ENCODE data around the gene PLEKHA5. TPM values are rescaled to one million over a fixed set of nuclear protein-coding genes. Genes with fewer than 3 reads are reported as not detected.
"Not testable (repeated sequence)": the region's sequence is repeated elsewhere in the genome, so short reads cannot be mapped to it uniquely, and the experiment has no call there.

The PLEKHA5 gene
- total RNA-seq, 1 donor from 2014 or later = 232 TPM

DNA sequence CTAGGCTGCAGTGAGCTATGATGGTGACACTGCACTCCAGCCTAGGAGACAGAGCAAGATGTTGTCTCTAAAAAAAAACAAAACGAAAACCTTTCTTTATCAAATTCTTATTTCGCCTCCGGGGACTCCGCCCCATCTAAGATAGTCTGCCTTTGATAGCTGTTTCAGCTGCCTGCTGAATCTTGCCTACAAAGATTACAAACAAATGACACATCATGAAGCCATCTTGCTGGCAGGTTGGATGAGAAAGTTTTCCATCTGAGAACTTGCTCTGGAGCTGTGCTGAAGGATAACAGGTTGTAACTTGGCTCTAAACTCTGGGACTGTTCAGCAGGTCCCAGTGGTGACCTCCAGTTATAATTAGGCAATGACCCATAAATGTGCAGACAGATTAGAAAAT lies 268.0 kb downstream of the PLEKHA5 start:
- DNase-seq (ENCODE audit: low spot score, unreplicated experiment) = no peak
- TF ChIP-seq CTCF (IDR thresholded peaks at IDR 0.05; ENCODE audit: unreplicated experiment) = no peak
- Mint-ChIP-seq H3K4me1 (ENCODE audit: low read depth) (no peaks in the 10 kb centered on the region), H3K27ac (no peak overlapping the region), H3K27me3 (no peaks in the 10 kb centered on the region), H3K9me3 (ENCODE audit: low read depth) (no peaks in the 10 kb centered on the region), H3K36me3 (ENCODE audit: insufficient read depth) (no peaks in the 10 kb centered on the region), H3K4me3 (ENCODE audit: low read depth) (no peak overlapping the region)

GRCh38 chr12:19398376-19399363 lies 269.1 kb downstream of the PLEKHA5 start:
- Mint-ChIP-seq H3K27ac (no peak overlapping the region), H3K4me3 (ENCODE audit: low read depth) (no peak overlapping the region), H3K27me3 (no peaks in the 10 kb centered on the region), H3K9me3 (ENCODE audit: low read depth) (no peaks in the 10 kb centered on the region), H3K36me3 (ENCODE audit: insufficient read depth) (no peaks in the 10 kb centered on the region), H3K4me1 (ENCODE audit: low read depth) (no peaks in the 10 kb centered on the region)
- DNase-seq (ENCODE audit: low spot score, unreplicated experiment) = no peak
- TF ChIP-seq CTCF (IDR thresholded peaks at IDR 0.05; ENCODE audit: unreplicated experiment) = no peak

- not testable (repeated sequence) for H3K36me3 Mint-ChIP-seq (ENCODE audit: insufficient read depth); H3K4me1 Mint-ChIP-seq (ENCODE audit: low read depth); H3K27ac Mint-ChIP-seq; H3K9me3 Mint-ChIP-seq (ENCODE audit: low read depth); H3K4me3 Mint-ChIP-seq (ENCODE audit: low read depth); H3K27me3 Mint-ChIP-seq; DNase-seq (ENCODE audit: low spot score, unreplicated experiment)
Measured at GRCh38 chr12:19400649-19401285, 271.2 kb downstream of the PLEKHA5 start.

- no peaks in the 10 kb centered on the region for H3K4me1 Mint-ChIP-seq (ENCODE audit: low read depth)
- no peak overlapping the region for H3K27ac Mint-ChIP-seq
- TF ChIP-seq CTCF (IDR thresholded peaks at IDR 0.05; ENCODE audit: unreplicated experiment) = no peak
- H3K36me3 Mint-ChIP-seq (ENCODE audit: insufficient read depth) = no peaks in the 10 kb centered on the region
- H3K4me3 Mint-ChIP-seq (ENCODE audit: low read depth) = no peak overlapping the region
- no peak for DNase-seq (ENCODE audit: low spot score, unreplicated experiment)
- H3K27me3 Mint-ChIP-seq = no peaks in the 10 kb centered on the region
- peaks cover 5% of the 10 kb centered on the region for H3K9me3 Mint-ChIP-seq (ENCODE audit: low read depth)
Measured at GRCh38 chr12:19402211-19402610, 272.7 kb downstream of the PLEKHA5 start.

DNA sequence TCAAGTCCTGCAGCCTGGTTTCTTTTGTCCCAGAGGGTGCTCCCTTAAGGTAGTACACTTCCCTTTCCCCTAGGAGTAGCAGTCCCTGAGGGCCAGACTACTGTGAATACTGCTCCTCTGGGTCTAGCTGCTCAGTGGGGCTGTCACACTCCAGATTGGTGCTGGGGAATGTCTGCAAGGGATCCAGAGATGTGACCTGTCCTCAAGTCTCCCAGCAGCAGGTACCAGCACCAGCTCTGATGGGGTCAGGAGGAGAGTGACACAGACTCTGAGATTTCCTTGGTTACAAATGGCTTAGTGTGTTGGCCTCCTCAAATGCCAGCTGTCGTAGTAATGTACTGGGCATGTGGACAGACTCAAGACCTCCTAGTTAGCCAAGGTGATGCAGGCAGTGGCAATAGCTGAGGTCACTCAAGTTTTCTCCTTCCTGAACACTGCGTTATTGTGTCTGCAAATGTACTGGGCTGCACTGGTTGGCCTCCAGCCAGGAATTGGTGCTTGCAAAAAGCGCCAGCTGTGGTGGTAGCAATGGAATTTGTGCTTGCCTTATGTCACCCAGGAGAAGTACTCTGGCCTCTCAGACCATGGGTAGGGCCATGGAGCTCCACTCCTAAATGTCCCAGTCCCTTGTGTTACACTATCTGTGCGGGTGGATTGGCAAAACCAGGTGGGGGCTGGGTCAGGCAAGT lies 273.4 kb downstream of the PLEKHA5 start:
- Mint-ChIP-seq H3K27ac (no peak overlapping the region), H3K4me1 (ENCODE audit: low read depth) (no peaks in the 10 kb centered on the region), H3K36me3 (ENCODE audit: insufficient read depth) (no peaks in the 10 kb centered on the region), H3K4me3 (ENCODE audit: low read depth) (no peak overlapping the region), H3K27me3 (no peaks in the 10 kb centered on the region), H3K9me3 (ENCODE audit: low read depth) (peaks cover 5% of the 10 kb centered on the region)
- no peak for TF ChIP-seq CTCF (IDR thresholded peaks at IDR 0.05; ENCODE audit: unreplicated experiment)
- no peak for DNase-seq (ENCODE audit: low spot score, unreplicated experiment)
